Activated CD4-positive, alpha-beta T cell treated with anti-CD3 and anti-CD28 coated beads, Interleukin-2, amount 50 U/mL, for 24 hours (primary cell): Measurements from ENCODE around the gene HERC2.
"Not testable (repeated sequence)": the region's sequence is repeated elsewhere in the genome, so short reads cannot be mapped to it uniquely, and the experiment has no call there.

ENCODE experiments used
- DNase-seq, 2 donors: peaks; one replicate each; pipeline ENCODE4 v3.0.0-alpha.2; 2020; ENCODE audit warnings: low read depth in 1 of 2, low spot score in 1 of 2

HERC2 gene

DNA sequence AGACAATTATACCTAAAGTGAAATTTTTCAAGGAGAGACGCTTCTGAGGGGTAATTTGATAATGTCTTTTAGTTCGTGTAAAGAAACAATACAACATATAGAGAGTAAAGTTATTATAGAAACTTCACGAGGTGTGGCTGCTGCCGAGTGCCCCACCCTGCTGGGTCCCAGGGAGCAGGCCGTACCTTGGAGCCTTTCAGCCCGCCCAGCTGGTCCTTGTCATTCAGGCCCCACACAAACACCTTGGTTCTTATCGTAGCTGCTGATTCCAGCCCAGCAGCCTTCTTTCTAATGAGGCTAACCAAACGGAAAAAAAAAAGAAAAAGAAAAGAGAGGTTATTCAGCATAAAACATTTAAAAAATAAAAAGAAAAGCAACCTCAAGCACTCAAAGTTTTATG lies 139.8 kb downstream of the HERC2 start:
- DNase-seq, result no peak

DNA sequence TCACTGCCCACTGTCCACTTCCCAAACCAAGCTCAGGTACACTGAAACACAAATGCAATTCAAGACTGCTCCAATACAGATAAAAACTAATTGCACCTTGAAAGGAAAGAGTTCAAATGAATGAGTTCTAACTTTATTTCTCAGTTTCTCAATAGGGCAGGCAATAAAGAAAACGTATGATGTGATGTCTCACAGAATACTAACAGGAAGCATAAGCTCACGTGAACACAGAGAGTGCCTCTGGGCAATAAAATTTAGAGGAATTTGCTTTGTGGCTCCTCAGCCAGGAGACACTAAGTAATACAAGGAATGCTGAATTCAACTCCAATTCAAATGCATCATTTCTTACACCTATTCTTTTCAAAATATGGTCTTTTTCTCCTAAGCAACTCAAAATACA lies 140.6 kb downstream of the HERC2 start:
- DNase-seq, result no peak

DNA sequence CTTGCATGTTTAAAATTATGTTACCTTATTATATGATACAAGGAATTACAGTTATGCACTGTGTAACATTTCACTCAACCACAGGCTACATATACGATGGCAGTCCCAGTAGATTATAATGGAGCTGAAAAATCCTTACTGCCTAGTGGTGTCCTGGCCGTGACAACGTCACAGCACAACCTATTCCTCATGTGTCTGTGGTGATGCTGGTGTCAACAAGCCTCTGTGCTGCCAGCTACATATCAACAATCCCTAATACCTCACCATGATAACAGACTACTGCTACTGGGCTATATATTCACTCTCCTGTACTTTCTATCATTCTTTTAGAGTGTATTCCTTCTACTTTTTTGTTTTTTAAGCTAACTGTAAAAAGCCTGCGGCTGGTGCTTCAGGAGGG lies 142.7 kb downstream of the HERC2 start:
- DNase-seq, result no peak

DNA sequence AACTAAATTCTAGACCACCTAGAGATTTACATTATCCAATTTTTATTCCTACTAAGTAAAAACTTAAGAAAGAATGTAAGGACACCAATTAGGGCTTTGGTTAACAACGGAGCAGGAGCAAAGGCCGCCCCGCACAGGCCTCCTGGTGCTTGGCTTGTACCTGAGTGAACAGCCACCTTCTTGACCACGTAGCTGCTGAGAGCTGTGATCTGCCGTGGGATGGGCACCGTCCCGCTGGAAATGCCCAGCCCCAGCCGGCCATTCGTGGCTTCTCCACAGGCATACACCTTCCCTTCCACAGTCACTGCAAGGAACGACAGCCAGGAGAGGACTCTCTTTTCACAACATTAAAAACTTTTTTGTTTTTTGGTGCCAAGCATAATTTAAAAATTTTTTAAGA lies 143.3 kb downstream of the HERC2 start:
- no peak for DNase-seq

DNA sequence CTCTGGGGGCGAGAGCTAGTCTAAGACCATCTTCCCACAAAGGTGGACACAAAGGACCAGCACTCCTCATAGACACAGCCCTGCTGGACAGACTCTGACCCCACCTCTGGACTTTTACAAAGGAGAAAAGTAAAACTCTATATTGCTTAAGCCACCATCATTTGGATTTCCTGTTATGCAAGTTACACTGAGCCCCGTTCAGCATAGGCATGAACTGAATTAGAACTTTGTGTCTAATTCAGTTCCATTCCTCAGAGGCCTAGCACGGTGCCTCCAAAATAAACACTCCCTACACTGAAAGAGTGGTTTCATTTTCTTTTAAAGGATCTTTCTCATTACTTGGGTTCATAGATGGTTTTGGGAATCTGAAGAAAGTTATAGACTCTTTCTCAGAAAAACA lies 143.7 kb downstream of the HERC2 start:
- no peak for DNase-seq

DNA sequence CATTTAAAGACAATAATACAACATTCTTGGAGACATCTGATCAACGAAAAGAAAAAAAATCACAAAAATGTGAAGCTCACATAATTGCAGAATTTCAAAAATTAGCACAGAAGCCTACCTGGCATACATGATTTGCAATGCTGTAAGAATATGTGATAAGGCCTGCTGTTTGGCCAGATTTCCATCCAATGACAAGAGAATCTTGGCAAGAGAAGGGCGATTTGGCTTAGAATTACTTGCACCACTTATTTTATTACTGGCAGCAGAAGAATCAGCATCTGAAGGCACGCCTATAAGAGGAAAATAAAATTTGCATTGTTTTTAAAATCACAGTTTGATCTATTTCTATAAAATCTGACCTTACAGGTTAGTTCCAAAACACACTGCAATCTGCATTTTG lies 152.6 kb downstream of the HERC2 start:
- no peak for DNase-seq

DNA sequence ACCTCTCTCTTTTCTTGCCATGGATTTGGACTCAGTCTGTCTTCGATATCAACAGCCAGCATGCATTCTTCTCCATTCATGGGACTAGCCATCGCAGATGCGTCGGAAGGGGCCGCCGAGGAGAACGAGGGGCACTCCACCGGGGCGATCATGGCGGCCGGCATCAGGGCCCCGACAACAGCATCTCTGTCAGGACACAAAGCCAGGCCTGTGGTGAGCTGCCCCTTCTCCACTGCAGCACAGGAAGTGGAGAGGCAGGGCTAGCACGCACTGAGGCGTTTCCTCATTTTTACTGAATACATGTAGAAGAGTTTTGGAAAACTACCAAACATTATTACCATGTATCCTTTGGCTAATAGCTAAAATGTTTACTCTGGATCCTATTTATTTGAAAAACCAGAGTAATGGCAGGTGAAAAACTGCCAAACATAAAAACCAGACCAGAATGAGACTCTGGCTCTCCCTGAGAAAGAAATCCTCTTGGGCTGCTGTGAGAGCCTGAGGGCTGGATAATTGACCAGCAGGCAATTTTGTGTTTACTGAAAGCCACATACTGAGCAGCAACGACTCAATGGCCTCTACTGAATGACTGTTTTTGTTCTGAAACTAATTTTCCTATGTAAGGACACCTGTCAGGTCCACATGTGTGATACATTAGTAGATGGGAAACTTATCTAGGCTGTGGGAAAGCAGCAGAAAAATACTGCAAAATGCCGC lies 153.4 kb downstream of the HERC2 start:
- not testable (repeated sequence) for DNase-seq

DNA sequence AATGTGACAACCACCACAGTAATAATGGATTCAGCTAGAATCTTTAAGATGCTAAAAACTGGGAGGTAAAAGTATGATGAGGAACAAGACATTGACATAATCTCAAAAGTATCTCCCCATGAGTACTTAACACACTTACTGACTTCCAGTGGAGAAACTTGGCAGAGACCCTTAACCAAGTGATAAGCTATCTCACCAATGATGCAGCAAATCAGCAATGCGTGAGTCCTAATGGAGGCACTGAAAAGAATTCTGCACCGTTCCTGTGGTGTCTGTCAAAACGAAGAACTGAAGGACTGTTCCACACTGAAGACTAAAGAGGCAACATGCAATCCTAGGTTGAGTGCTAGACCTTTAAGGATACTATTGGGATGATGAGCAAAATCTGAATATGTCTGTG lies 154.9 kb downstream of the HERC2 start:
- no peak for DNase-seq

DNA sequence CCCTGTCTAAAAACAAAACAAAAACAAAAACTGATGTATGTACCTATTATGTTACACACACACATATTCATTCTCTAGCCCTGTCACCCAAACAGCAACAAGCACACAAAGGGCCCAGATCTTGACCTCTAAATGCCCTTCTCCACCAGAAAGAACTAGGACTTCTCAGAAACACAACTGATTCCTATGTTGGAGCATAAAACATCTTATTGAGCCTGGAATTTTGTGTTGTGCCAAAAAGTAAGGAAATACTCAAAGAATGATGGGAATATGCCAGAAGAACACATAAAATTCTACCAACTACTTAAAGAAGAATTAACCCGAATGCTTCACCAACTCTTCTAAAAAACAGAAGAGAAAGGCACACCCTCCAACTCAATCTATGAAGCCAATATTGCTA lies 156.2 kb downstream of the HERC2 start:
- DNase-seq, result no peak

DNA sequence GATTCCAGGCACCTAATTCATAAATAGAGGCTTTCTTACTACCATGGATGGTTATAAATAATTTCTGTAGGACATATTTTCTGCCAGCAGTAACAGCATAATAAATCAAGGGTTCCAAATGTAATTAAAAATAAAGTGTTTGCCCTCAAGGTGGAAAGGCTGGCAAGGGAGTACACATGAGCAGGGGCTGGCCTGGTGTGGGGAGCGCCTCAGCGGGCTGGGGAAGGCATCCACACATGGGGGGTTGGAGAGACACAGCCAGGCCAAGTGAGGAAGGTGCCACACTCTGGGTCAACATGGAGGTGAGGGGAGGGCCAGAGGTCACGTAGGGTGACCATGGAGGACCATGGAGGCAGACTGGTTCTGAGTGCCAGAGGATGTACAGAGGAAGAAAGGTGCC lies 157.1 kb downstream of the HERC2 start:
- no peak for DNase-seq

DNA sequence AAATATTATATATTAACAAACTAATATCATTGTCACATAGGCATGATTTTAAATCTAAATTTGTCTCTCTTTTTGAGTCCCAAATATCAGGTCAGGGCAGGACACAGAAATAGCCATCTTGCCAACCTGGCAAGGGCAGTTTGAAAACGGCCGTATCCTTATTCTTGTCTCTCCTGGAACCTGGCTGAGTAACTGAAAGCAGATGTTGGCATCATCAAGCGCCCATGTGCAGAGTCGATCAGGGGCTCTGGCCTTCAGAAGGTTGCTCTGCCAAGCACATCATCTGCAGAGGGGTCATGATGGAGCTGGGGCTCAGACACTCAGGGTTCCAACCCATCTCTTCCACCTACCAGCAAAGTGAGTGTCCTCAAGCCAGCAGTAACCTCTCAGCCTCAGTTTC lies 167.7 kb downstream of the HERC2 start:
- DNase-seq, result no peak

DNA sequence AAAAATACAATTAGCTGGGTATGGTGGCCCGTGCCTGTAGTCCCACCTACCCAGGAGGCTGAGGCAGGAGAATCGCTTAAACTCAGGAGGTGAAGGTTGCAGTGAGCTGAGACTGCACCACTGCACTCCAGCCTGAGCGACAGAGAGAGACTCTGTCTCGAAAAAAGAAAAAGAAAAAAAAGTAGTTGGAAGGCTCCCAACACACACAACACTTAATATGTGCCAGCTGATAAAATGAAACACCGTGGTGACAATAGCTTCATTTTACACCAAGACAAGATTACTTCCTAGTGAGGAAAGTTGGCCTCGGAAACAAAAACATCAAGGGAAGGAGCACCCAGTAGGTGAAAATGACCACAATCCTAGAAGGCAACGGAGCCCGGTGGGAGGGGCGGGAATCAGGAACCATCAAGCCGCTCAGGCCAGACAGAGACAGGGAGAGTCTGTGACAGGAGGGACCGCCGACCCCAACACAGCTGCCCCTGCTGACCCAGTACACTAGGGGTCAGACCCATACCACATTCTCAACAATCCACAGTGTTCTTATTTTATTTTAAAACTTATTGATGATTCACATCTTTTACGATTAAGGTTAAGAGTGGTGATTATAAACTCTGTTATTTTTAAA lies 168.4 kb downstream of the HERC2 start:
- no peak for DNase-seq

DNA sequence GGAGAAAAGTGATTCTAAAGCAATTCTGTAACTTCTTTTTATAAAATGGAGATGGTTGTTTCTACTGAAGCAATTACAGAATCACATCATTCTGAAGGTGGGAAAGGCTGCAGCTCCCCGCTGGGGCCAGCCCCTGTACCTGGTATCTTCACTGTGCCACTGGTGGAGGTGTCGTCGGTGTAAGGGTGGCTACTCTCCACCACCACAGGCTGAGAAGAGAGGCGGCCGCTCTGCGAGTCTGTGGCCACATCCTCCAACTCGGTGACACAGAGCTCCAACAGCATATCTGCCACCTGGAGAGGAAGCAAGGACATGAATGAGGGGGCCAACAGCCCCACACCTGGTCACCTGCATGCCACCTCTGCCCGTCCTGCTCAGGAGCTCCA lies 169.4 kb downstream of the HERC2 start:
- DNase-seq, result not testable (repeated sequence)

DNA sequence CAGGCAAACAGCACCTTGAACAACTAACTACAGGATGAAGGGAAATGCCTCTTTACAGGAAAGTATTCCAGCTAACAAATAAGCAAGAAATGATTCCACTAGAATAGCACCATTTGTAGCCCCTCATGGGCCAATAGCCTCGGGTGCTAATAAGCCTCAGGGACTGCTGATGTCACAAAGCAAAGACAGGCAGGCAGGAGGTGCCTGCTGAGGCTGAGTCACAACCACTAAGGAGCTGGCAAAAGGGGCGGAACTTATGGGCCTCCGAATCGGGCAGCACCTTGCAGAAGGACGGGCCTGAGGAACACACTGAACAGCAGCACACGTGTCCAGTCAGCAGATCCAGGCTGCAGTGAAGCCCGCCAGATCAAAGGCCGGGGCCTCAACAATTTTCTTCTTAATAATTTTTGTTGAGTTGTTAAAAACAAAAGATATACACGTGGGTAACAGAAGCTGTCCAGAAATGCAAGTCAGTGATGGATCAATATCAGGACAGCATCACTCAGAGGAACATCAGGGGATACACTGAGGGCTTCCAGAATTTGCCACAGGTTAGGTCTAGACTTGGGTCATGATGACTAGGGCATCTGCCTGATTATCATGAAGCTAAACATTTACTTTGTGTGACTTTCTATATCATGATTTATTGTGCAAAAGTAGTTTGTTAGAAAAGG lies 170.0 kb downstream of the HERC2 start:
- DNase-seq, result not testable (repeated sequence)

DNA sequence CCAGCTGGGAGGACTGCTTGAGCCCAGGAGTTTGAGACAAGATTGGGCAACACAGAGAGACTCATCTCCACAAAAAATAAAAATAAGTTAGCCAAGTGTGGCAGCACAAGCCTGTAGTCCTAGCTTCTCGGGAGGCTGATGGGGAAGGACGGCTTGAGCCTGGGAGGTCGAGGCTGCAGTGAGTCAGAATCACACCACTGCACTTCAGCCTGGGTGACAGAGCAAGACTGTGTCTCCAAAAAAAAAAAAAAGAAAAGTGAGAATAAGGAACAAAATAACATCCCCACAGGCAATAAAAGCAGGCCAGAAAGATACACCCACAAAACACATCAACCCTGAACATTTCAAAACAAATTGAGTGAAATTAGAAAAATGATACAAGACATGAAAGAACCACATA lies 174.2 kb downstream of the HERC2 start:
- no peak for DNase-seq

DNA sequence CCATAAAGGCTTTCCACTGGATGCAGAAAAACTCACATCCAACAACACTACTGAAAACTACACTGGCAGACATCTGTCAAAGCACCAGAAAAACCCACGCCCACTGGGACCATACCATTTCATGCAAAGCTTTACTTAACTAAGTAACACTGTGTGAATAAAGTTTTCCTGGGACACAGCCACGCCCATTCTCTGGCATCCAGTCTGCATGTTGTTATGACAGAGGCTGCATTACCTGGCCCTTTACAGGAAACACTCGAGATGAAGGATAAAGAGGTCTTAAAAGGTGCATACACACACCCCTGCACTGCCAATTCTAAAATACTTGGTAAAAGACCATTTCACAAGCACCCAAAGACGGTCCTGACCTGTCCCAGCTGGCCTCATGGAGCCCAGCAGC lies 176.6 kb downstream of the HERC2 start:
- not testable (repeated sequence) for DNase-seq

DNA sequence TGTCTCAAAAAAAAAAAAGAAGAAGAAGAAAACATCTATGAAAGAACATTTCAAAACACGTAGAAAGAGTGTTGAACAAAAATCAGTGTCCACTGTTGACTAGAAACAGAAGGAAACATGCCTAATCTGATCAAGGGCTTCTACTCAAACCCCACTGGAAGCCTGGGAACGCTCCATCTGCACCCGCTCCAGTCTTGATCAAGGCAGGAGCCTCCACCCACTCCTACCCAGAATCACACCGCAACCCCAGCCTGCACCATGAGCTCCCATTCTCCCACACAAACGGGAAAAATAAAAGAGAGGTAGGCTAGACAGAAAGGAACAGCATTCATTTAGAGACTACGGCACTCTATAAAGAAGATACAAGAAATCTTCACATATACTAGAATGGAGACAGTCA lies 181.9 kb downstream of the HERC2 start:
- no peak for DNase-seq

DNA sequence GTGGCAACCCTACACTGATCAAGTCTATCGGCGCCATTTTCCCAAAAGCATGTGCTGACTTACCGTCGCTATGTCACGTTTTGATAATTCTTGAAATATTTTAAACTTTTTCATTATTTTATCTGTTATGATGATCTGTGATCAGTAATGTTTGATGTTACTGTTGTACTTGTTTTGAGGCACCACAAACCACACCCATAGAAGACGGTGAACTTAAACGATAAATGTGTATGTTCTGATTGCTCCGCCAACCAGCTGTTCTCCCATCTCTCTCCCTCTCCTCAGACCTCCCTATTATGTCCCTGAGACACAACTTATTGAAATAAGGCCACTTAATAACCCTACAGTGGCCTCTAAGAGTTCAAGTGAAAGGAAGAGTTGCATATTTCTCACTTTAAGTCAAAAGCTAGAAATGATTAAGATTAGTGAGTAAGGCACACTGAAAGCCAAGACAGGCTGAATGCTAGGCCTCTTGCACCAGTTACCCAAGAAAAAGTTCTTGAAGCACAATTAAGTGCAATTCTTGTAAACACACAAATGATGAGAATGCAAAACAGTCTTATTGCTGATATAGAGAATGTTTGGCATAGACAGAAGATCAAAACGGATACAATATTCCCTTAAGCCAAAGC lies 184.5 kb downstream of the HERC2 start:
- DNase-seq, result not testable (repeated sequence)

DNA sequence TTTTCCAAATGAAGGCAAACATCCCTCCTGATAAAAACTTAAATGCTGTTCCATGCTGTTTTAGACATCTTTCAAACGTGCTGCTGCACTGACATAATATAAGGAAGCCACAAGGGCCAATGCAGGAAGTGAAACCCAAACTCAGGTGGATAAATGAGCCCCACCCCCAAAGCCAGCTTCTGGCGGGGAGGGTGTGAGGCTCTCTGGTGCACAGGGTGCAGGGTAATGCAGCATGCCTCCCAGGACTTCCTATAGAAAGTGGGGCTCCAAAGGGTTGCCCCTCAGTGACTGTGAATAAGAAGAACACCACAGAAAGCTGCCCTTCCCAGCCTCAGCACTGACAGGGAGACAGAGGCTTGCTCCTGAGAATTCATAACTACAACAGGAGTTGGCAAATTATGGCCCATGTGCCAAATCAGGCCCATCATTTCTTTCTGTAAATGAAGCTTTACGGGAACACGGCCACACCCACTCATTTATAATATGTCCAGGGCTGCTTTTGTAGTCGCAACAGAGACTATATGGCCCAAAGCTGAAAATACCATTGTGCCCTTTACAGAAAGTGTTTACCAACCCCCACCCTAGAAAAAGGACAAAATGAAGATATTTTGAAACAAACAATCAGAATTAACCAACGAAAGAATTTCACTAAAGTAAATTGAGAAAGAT lies 185.6 kb downstream of the HERC2 start:
- DNase-seq, result not testable (repeated sequence)

DNA sequence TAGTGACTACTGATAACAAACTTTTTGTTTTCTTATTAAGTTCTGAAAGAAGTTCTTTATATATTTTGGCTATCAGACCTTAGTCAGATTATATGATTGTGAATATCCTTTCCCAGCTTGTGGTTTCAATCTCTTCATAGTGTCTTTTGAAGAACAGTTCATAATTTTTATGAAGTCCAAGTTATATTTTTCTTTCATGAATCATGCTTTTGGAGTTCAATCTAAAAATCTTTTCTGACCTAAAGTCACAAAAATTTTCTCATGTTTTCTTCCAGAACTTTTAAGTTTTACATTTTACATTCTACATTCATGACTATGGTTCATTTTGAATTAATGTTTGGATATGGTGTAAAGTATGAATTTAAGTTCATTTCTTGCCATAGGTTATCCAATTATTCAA lies 188.7 kb downstream of the HERC2 start:
- no peak for DNase-seq

DNA sequence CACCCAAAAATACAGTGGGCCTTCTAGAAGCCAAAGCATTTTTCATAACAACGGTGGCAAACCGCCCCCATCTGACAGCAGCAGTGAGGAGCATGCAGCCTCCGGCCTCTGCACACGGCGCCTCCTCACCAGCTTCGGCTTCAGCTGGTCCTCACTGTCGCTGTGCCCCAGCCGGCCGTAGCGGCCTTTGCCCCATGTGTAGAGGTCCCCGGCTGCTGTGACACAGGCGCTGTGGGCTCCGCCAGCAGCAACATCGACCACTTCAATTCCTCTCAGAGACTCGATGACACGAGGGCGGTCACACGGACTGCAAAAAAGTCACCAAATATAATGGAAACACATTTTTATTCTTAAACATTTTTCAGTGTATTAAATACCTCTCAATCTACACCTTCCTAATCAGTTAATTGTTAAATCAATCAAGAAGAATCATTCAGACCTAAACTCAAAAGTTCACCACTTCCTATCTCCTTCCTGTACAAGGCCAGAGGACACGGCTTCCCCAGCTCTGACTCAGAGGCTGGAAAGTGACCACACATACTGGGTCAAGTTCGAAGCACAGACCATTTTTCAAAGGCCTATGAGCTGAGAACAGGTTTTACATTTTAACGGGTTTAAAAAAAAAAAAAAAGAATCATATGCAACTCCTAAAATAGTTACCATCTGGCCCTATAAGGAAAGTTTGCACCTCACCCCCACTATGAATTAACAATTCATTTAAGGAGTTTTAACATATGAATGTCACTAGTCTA lies 189.3 kb downstream of the HERC2 start:
- no peak for DNase-seq
